DOHH2 (cell line): ENCODE data around the gene DDN.

Source experiments
- CTCF ChIP-seq: fragments of 200-600 bp; sonication (generic); IDR thresholded peaks from one replicate; pipeline ENCODE4 v1.5.1; 2014; ENCODE audit warnings: antibody characterized with exemption, mild to moderate bottlenecking, low read depth, low read length; ENCODE audit not compliant: poor library complexity, severe bottlenecking
- EZH2phosphoT487 ChIP-seq: fragments of 200-600 bp; sonication (generic); IDR thresholded peaks from 2 replicates; pipeline ENCODE4 v1.6.1; 2017; ENCODE audit warnings: borderline replicate concordance, mild to moderate bottlenecking, antibody characterized with exemption, low read length, moderate library complexity, mixed read lengths

GRCh38 chr12:49028666-49029275 is 29.6 kb upstream of the DDN start:
- TF ChIP-seq CTCF (no peak), EZH2phosphoT487 (no peak)
